Hematopoietic multipotent progenitor cell treated with erythropoietin and hydrocortisone succinate and interleukin-3 and kit ligand, for 15 days (in vitro differentiated cells): ENCODE data around the gene SFXN3.
"Not testable (repeated sequence)": the region's sequence is repeated elsewhere in the genome, so short reads cannot be mapped to it uniquely, and the experiment has no call there.

ENCODE experiments used
- DNase-seq: peaks from one replicate; pipeline ENCODE4 v3.0.0-alpha.2; 2015; ENCODE audit warnings: low spot score

Gene SFXN3

GRCh38 chr10:101015582-101015973, 15.5 kb upstream of the SFXN3 start:
- no peak for DNase-seq

- DNase-seq: no peak
These were observed 14.2 kb upstream of the SFXN3 start for GRCh38 chr10:101016814-101017213.

- no peak for DNase-seq
These were observed 12.9 kb upstream of the SFXN3 start for GRCh38 chr10:101018118-101018599.

GRCh38 chr10:101018600-101019439, 12.2 kb upstream of the SFXN3 start:
- DNase-seq: peak; percentile 58

GRCh38 chr10:101019440-101019703, 11.7 kb upstream of the SFXN3 start:
- no peak for DNase-seq

GRCh38 chr10:101020427-101021075, 10.5 kb upstream of the SFXN3 start:
- DNase-seq: no peak

- no peak for DNase-seq
These were observed 9.8 kb upstream of the SFXN3 start for GRCh38 chr10:101021239-101021638.

GRCh38 chr10:101021692-101022251, 9.3 kb upstream of the SFXN3 start:
- no peak for DNase-seq

- DNase-seq: no peak
These were observed 7.9 kb upstream of the SFXN3 start for GRCh38 chr10:101022967-101023705.

GRCh38 chr10:101027106-101027720, 3.8 kb upstream of the SFXN3 start:
- DNase-seq: no peak

- DNase-seq: no peak
These were observed 2.3 kb upstream of the SFXN3 start for GRCh38 chr10:101028446-101029337.

- DNase-seq: no peak
These were observed 1.3 kb upstream of the SFXN3 start for GRCh38 chr10:101029520-101030295.

- DNase-seq: no peak
These were observed 422 bp upstream of the SFXN3 start for GRCh38 chr10:101030496-101031127.

GRCh38 chr10:101031796-101032636, 982 bp downstream of the SFXN3 start:
- peak; percentile 63 for DNase-seq

- no peak for DNase-seq
These were observed 1.7 kb downstream of the SFXN3 start for GRCh38 chr10:101032637-101033224.

GRCh38 chr10:101033276-101033675, 2.2 kb downstream of the SFXN3 start:
- no peak for DNase-seq

GRCh38 chr10:101034404-101034803, 3.4 kb downstream of the SFXN3 start:
- DNase-seq: not testable (repeated sequence)

- DNase-seq: no peak
These were observed 4.3 kb downstream of the SFXN3 start for GRCh38 chr10:101035314-101035713.
